ENCODE data around the gene TTLL1.

TTLL1 gene

DNA sequence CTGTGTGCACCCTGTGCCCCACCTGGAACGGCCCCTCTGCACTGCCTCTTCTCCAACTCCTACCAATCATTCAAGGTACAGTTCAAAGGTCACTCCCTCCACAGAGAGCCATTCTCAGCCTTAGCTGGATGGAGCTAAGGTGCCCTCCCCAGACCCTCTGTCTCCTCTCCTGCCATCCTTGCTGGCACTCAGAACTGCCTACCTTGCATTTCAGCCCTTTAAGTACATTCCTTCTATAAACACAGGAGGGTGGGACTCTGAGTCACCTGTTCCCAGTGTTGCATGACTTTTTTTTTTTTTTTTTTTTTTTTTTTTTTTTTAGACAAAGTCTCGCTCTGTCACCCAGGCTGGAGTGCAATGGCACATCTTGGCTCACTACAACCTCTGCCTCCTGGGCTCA lies 8.6 kb downstream of the TTLL1 start:
- no peak overlapping the region for H3K4me2 ChIP-seq (ENCODE audit: low read length)
- no peak overlapping the region for H3K27ac ChIP-seq
- H3K79me2 ChIP-seq, result no peaks in the 10 kb centered on the region
- H3K36me3 ChIP-seq (ENCODE audit: control insufficient read depth, insufficient read depth, low read length), result no peaks in the 10 kb centered on the region
- H2AFZ ChIP-seq, result no peak overlapping the region
- H3K4me3 ChIP-seq (ENCODE audit: low read depth, low read length), result no peak overlapping the region
- no peaks in the 10 kb centered on the region for H3K9me3 ChIP-seq (ENCODE audit: control insufficient read depth, low read length)
- TF ChIP-seq, protein P1, sequence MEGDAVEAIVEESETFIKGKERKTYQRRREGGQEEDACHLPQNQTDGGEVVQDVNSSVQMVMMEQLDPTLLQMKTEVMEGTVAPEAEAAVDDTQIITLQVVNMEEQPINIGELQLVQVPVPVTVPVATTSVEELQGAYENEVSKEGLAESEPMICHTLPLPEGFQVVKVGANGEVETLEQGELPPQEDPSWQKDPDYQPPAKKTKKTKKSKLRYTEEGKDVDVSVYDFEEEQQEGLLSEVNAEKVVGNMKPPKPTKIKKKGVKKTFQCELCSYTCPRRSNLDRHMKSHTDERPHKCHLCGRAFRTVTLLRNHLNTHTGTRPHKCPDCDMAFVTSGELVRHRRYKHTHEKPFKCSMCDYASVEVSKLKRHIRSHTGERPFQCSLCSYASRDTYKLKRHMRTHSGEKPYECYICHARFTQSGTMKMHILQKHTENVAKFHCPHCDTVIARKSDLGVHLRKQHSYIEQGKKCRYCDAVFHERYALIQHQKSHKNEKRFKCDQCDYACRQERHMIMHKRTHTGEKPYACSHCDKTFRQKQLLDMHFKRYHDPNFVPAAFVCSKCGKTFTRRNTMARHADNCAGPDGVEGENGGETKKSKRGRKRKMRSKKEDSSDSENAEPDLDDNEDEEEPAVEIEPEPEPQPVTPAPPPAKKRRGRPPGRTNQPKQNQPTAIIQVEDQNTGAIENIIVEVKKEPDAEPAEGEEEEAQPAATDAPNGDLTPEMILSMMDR (IDR thresholded peaks at IDR 0.05), result no peak
- H3K4me1 ChIP-seq, result no peaks in the 10 kb centered on the region
- H3K27me3 ChIP-seq (ENCODE audit: control insufficient read depth, insufficient read depth, low read length), result no peaks in the 10 kb centered on the region
- no peak overlapping the region for H3K9ac ChIP-seq

DNA sequence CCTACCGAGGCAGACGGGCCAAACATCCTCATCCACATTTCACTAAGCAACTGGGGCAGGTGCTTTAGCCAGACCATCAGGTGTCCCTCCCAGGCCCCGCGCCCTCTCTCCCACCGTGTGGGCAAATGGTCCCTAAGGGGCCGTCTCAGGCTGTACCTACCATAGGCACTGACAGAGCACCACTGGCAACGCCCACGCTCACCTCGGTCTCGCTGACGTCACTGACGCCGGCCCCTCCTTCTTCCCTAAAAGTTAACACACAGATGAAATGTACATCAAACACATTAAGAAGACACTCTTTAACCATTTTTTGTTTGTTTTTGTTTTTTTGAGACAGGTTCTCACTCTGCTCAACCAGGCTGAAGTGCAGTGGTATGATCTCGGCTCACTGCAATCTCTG lies 9.4 kb downstream of the TTLL1 start:
- H3K4me2 ChIP-seq (ENCODE audit: low read length), result no peak overlapping the region
- H3K79me2 ChIP-seq, result no peaks in the 10 kb centered on the region
- H3K4me3 ChIP-seq (ENCODE audit: low read depth, low read length), result no peak overlapping the region
- no peak overlapping the region for H2AFZ ChIP-seq
- H3K9me3 ChIP-seq (ENCODE audit: control insufficient read depth, low read length), result no peaks in the 10 kb centered on the region
- TF ChIP-seq, protein P1 (IDR thresholded peaks at IDR 0.05), result no peak
- no peaks in the 10 kb centered on the region for H3K4me1 ChIP-seq
- H3K27me3 ChIP-seq (ENCODE audit: control insufficient read depth, insufficient read depth, low read length), result no peaks in the 10 kb centered on the region
- H3K9ac ChIP-seq, result no peak overlapping the region
- no peaks in the 10 kb centered on the region for H3K36me3 ChIP-seq (ENCODE audit: control insufficient read depth, insufficient read depth, low read length)
- H3K27ac ChIP-seq, result no peak overlapping the region

DNA sequence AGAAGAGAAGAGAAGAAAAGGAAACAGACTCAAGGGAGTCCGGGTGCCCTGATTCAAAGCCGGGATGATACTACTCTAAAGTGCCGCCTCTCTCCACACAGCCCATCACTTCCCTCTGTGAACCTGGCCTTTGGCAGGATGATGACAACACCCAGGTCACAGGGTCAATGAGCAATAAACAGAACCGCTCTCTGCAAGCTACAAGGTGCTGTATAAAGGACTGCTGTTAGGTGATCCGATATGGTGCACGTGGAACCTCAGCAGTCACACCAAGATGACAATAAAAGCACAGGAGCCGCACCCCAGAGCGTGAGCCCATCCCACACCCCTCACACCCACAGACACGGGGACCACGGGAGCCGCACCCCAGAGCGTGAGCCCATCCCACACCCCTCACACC lies 10.7 kb downstream of the TTLL1 start:
- H3K27me3 ChIP-seq (ENCODE audit: control insufficient read depth, insufficient read depth, low read length), result no peaks in the 10 kb centered on the region
- no peak overlapping the region for H3K9ac ChIP-seq
- no peak overlapping the region for H3K4me3 ChIP-seq (ENCODE audit: low read depth, low read length)
- no peaks in the 10 kb centered on the region for H3K4me1 ChIP-seq
- H2AFZ ChIP-seq, result no peak overlapping the region
- H3K36me3 ChIP-seq (ENCODE audit: control insufficient read depth, insufficient read depth, low read length), result no peaks in the 10 kb centered on the region
- TF ChIP-seq, protein P1 (IDR thresholded peaks at IDR 0.05), result no peak
- H3K79me2 ChIP-seq, result no peaks in the 10 kb centered on the region
- H3K27ac ChIP-seq, result no peak overlapping the region
- H3K4me2 ChIP-seq (ENCODE audit: low read length), result no peak overlapping the region
- H3K9me3 ChIP-seq (ENCODE audit: control insufficient read depth, low read length), result no peaks in the 10 kb centered on the region

DNA sequence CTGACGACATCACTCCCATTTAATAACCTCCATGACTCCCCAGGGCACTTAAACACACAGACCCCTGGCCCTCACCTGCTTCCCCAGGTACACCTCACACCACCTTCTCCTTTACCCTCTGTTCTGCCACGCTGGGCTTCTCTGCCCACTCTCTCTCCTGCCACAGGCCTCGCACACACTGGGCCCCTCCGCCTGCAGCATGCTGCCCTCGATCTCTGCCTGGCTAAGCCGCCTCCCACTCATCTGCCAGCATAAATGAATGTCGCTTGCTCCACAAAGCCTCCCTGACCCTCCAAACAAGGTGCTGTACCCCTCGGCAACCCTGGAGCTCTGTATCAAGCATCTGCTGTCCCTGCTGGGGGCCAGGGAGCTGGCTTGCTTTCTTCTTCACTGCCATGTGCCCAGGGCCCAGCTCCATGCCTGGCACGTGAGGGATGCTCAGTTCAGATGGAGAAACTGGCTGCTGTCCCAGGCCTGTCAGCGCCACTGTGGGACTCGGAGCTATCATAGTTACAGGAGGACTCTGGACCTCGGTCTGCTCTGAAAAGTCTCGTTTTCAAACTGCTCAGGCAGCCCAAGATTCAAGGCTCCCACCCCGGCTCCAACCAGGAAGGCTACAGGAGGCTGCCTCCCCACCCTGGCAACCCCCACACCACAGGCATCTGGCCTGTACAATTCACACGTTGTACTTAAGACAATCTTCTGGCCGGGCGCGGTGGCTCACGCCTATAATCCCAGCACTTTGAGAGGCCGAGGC lies 11.9 kb downstream of the TTLL1 start:
- no peak overlapping the region for H3K4me3 ChIP-seq (ENCODE audit: low read depth, low read length)
- TF ChIP-seq, protein P1 (IDR thresholded peaks at IDR 0.05), result no peak
- H3K4me2 ChIP-seq (ENCODE audit: low read length), result no peak overlapping the region
- no peaks in the 10 kb centered on the region for H3K27me3 ChIP-seq (ENCODE audit: control insufficient read depth, insufficient read depth, low read length)
- H3K79me2 ChIP-seq, result no peaks in the 10 kb centered on the region
- no peak overlapping the region for H2AFZ ChIP-seq
- H3K36me3 ChIP-seq (ENCODE audit: control insufficient read depth, insufficient read depth, low read length), result no peaks in the 10 kb centered on the region
- H3K9me3 ChIP-seq (ENCODE audit: control insufficient read depth, low read length), result no peaks in the 10 kb centered on the region
- H3K4me1 ChIP-seq, result no peaks in the 10 kb centered on the region
- H3K9ac ChIP-seq, result no peak overlapping the region
- no peak overlapping the region for H3K27ac ChIP-seq

DNA sequence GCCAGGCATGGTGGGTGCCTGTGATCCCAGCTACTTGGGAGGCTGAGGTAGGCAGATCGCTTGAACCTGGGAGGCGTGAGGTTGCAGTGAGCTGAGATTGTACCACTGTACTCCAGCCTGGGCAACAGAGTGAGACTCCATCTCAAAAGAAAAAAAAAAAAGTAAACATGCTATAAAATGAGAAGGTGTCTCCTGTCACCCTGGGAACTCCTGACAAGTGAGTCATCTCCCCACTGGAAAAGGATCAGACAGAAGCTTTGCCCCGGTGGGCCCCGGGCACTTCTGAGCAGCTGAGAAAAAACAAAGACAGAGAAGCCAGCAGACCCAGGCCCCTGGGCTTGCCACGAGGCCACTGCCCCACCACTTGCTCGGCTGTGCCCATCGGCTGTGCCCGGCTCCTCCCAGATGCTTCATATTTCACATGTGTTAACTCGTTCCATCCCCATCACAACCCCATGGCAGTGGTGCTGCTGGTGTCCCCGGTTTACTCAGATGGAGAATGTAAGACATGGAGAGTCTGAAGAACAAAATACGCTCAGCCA lies 22.3 kb downstream of the TTLL1 start:
- TF ChIP-seq, protein P1 (IDR thresholded peaks at IDR 0.05), result no peak
- no peaks in the 10 kb centered on the region for H3K36me3 ChIP-seq (ENCODE audit: control insufficient read depth, insufficient read depth, low read length)
- no peak overlapping the region for H3K27ac ChIP-seq
- no peaks in the 10 kb centered on the region for H3K4me1 ChIP-seq
- H3K4me3 ChIP-seq (ENCODE audit: low read depth, low read length), result no peak overlapping the region
- no peaks in the 10 kb centered on the region for H3K9me3 ChIP-seq (ENCODE audit: control insufficient read depth, low read length)
- H3K4me2 ChIP-seq (ENCODE audit: low read length), result no peak overlapping the region
- H2AFZ ChIP-seq, result no peak overlapping the region
- H3K27me3 ChIP-seq (ENCODE audit: control insufficient read depth, insufficient read depth, low read length), result no peaks in the 10 kb centered on the region
- H3K9ac ChIP-seq, result no peak overlapping the region
- H3K79me2 ChIP-seq, result no peaks in the 10 kb centered on the region
